ENCODE measurements around the gene EPYC.

- no peak for TF ChIP-seq CTCF (IDR thresholded peaks at IDR 0.05)
- TF ChIP-seq POLR2A (IDR thresholded peaks at IDR 0.05) = no peak
Observed at GRCh38 chr12:91023326-91024004, 18.7 kb upstream of the EPYC start.
